ENCODE measurements around the gene NRG4.

- TF ChIP-seq CTCF (IDR thresholded peaks at IDR 0.05) (no peak), FOXP1 (CRISPR knock-in tag; IDR thresholded peaks at IDR 0.05; ENCODE audit: borderline replicate concordance) (no peak), ZBTB21 (CRISPR knock-in tag; IDR thresholded peaks at IDR 0.05; ENCODE audit: borderline replicate concordance) (no peak), FOXP4 (CRISPR knock-in tag; IDR thresholded peaks at IDR 0.05) (no peak), E2F1 (CRISPR knock-in tag; IDR thresholded peaks at IDR 0.05) (no peak), JUN (CRISPR knock-in tag; IDR thresholded peaks at IDR 0.05) (no peak), TEAD1 (CRISPR knock-in tag; IDR thresholded peaks at IDR 0.05) (no peak), SOX15 (CRISPR knock-in tag; IDR thresholded peaks at IDR 0.05) (no peak)
- TF ChIP-seq, protein P1, sequence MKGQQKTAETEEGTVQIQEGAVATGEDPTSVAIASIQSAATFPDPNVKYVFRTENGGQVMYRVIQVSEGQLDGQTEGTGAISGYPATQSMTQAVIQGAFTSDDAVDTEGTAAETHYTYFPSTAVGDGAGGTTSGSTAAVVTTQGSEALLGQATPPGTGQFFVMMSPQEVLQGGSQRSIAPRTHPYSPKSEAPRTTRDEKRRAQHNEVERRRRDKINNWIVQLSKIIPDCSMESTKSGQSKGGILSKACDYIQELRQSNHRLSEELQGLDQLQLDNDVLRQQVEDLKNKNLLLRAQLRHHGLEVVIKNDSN (CRISPR knock-in tag; IDR thresholded peaks at IDR 0.05): no peak
Observed at GRCh38 chr15:75966073-75966472, 46.2 kb downstream of the NRG4 start.
